B cell (primary cell): ENCODE data around the gene UACA. TPM values are rescaled to one million over a fixed set of nuclear protein-coding genes. Genes with fewer than 3 reads are reported as not detected.

Experiments used
- ATAC-seq: fragments of 200-7000 bp; cut with Tn5 transposase; one replicate; pipeline ENCODE4 v1.10.0; 2021; ENCODE audit warnings: low read depth, mild to moderate bottlenecking, moderate number of reproducible peaks, moderate library complexity
- CTCF ChIA-PET: fragments of 350-600 bp; sonication (Branson Sonifier 250); formaldehyde crosslinking; loops from one replicate; lab custom pipeline; 2021; ENCODE audit warnings: antibody characterized with exemption, inconsistent platforms; lab: Charles Lee
- POLR2A ChIA-PET: fragments of 350-600 bp; sonication (Branson Sonifier 250); formaldehyde crosslinking; loops from one replicate; lab custom pipeline; 2021; ENCODE audit warnings: antibody characterized with exemption; lab: Charles Lee
- DNase-seq: peaks from one replicate; pipeline ENCODE4 v3.0.0; 2013
- H2AFZ ChIP-seq: 2 replicates; pipeline ENCODE4 v1.6.1; 2012; ENCODE audit warnings: mild to moderate bottlenecking, low read depth, low read length; ENCODE audit not compliant: insufficient read depth, poor library complexity, severe bottlenecking
- H3K27ac ChIP-seq, 2 donors: 1 replicate in 1 of 2; 2 replicates in 1 of 2; pipeline ENCODE4 v1.5.1; 2012 to 2013; ENCODE audit warnings: low read length in 2 of 2, mild to moderate bottlenecking in 2 of 2, moderate library complexity in 1 of 2
- H3K27me3 ChIP-seq, 4 experiments: fragments of 200-600 bp in 1 of 4; sonication (generic) in 1 of 4; replicated peaks in 1 of 4; 1 replicate in 2 of 4; 2 replicates in 2 of 4; pipeline versions ENCODE4 v1.6.1 to v1.7.0; 2013 to 2016; ENCODE audit warnings: low read length in 3 of 4, mild to moderate bottlenecking in 2 of 4, mixed read lengths in 1 of 4, moderate library complexity in 1 of 4; ENCODE audit not compliant: insufficient read depth in 4 of 4, control insufficient read depth in 3 of 4; ENCODE audit errors: control extremely low read depth in 1 of 4
- H3K36me3 ChIP-seq, 2 experiments: replicated peaks in 1 of 2; 1 replicate in 1 of 2; 2 replicates in 1 of 2; pipeline versions ENCODE4 v1.6.1 to v1.7.1; 2013; ENCODE audit warnings: low read length in 1 of 2; ENCODE audit not compliant: insufficient read depth in 2 of 2, control insufficient read depth in 1 of 2; ENCODE audit errors: control extremely low read depth in 1 of 2, extremely low read depth in 1 of 2
- H3K4me1 ChIP-seq, 2 donors: fragments of 200-600 bp in 1 of 2; sonication (generic) in 1 of 2; 1 replicate in 1 of 2; 2 replicates in 1 of 2; pipeline versions ENCODE4 v1.5.1 to v1.6.1; 2013 to 2017; ENCODE audit warnings: low read length in 2 of 2; ENCODE audit not compliant: control insufficient read depth in 2 of 2, insufficient read depth in 2 of 2
- H3K4me2 ChIP-seq: replicated peaks from 2 replicates; pipeline ENCODE3; 2012; ENCODE audit warnings: mild to moderate bottlenecking, low read depth, low read length; ENCODE audit not compliant: poor library complexity, severe bottlenecking
- H3K4me3 ChIP-seq, 5 experiments: fragments of 200-600 bp in 1 of 5; sonication (generic) in 1 of 5; 1 replicate in 3 of 5; 2 replicates in 2 of 5; pipeline versions ENCODE4 v1.5.1 to v1.7.0; 2011 to 2016; ENCODE audit warnings: low read length in 4 of 5, mild to moderate bottlenecking in 4 of 5, low read depth in 2 of 5, control low read depth in 1 of 5, moderate library complexity in 1 of 5; ENCODE audit not compliant: insufficient read depth in 1 of 5; ENCODE audit errors: control extremely low read depth in 1 of 5, extremely low read depth in 1 of 5
- H3K79me2 ChIP-seq: fragments of 200-600 bp; sonication (generic); one replicate; pipeline ENCODE4 v1.6.0; 2016; ENCODE audit warnings: low read length; ENCODE audit not compliant: control insufficient read depth, insufficient read depth
- H3K9ac ChIP-seq: fragments of 200-600 bp; sonication (generic); 2 replicates; pipeline ENCODE4 v1.6.1; 2017; ENCODE audit warnings: mild to moderate bottlenecking, low read length, moderate library complexity
- H3K9me3 ChIP-seq, 3 donors: one replicate each; pipeline versions ENCODE4 v1.6.1 to v1.7.1; 2013; ENCODE audit warnings: low read length in 2 of 3; ENCODE audit not compliant: control insufficient read depth in 2 of 3, insufficient read depth in 1 of 3; ENCODE audit errors: control extremely low read depth in 1 of 3
- H4K20me1 ChIP-seq: 2 replicates; pipeline ENCODE4 v1.6.0; 2012; ENCODE audit warnings: mild to moderate bottlenecking, low read length; ENCODE audit not compliant: insufficient read depth, control insufficient read depth, poor library complexity, severe bottlenecking
- H3K27ac Mint-ChIP-seq: one replicate; pipeline ENCODE4 v1.8.0; 2021; ENCODE audit warnings: mixed read lengths
- H3K27me3 Mint-ChIP-seq: one replicate; pipeline ENCODE4 v1.8.0; 2021; ENCODE audit warnings: mixed read lengths
- H3K4me1 Mint-ChIP-seq: one replicate; pipeline ENCODE4 v1.8.0; 2021; ENCODE audit warnings: mixed read lengths
- H3K4me3 Mint-ChIP-seq: one replicate; pipeline ENCODE4 v1.8.0; 2021; ENCODE audit warnings: mixed read lengths
- H3K9me3 Mint-ChIP-seq: one replicate; pipeline ENCODE4 v1.8.0; 2022; ENCODE audit warnings: mixed read lengths; ENCODE audit not compliant: insufficient read depth
- EZH2 ChIP-seq: IDR thresholded peaks from 2 replicates; pipeline ENCODE4 v1.6.1; 2012; ENCODE audit warnings: borderline replicate concordance, low read depth, mild to moderate bottlenecking, moderate library complexity, low read length; ENCODE audit not compliant: insufficient read depth, poor library complexity, severe bottlenecking
- WGBS: methylation state at CpG from one replicate; pipeline ENCODE4 v1.1.5; 2013; ENCODE audit warnings: missing lambda C conversion rate; ENCODE audit not compliant: insufficient coverage; 5-methylcytosine and 5-hydroxymethylcytosine counted together
- intact Hi-C: fragments of 100-400 bp; cut with micrococcal nuclease; formaldehyde crosslinking; loops from one replicate; pipeline ENCODE4 v1.10.0; 2022
- polyA plus RNA-seq: library from polyadenylated mRNA; depleted of rRNA; stranded (reverse); fragments of >200 nt; gene quantifications from 2 replicates; pipeline ENCODE4 v1.2.3, GENCODE V29; 2012
- total RNA-seq, 2 donors: library from RNA; stranded (reverse); fragments of 120-200 nt in 1 of 2; gene quantifications; 1 replicate in 1 of 2; 2 replicates in 1 of 2; pipeline versions ENCODE4 v1.2.3 to v1.2.4, GENCODE V29; 2013 to 2022
- TF ChIP-seq, protein P1 (sequence below): fragments of 200-600 bp; IDR thresholded peaks from one replicate; pipeline ENCODE4 v1.8.0; 2022; ENCODE audit warnings: antibody characterized with exemption, mild to moderate bottlenecking

UACA gene
- total and polyA plus RNA-seq, 2 donors (not counting 1 experiment from before 2014, with no cell fraction given) = 2.7 to 3.3 TPM

DNA sequence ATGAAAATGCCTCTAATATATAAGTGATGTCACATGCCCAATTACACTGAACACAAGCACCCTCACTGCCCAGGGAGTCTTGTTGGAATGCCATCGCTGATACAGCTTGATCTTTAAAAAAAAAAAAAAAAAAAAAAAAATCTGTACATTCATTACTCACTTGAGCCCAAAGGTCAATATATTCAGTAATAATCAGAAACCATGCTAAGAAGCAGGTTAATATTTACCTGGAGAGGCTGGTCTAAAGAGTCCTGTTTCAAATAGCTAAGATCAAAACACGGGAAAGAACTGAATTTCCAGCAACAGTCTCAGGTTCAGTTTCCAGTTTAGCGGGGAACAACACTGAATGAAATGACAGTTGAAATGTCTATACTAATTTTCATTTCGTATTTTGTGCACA is 109.9 kb downstream of the UACA start:
- ChIA-PET CTCF (no interaction called here), POLR2A (interaction anchor here (0.7 kb wide), 1 partner anchor 910 kb away, joined by 3 read pairs; no protein-coding TSS in a partner anchor)
- no peaks in the 10 kb centered on the region for H3K9me3 Mint-ChIP-seq

DNA sequence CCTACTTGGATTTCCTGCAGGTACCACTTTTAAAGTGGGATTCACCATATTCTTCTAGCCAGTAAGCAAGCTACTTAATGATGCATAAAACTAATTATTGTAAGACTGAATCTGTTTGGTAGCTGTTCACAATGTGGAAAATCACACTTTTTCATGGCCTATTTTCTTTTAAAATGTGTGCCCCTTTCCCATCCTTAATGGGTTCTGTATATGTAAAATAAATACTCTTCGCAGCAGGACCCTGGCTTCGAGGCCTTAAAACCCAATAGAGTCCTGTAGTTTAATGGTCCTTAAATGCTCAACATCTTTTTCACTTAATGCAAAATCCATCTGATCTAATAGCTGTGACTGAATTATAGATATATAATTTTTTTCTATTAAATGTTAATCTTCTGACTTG is 111.0 kb downstream of the UACA start:
- Histone ChIP-seq H3K9me3 (no peaks in the 10 kb centered on the region), H3K36me3 (no peaks in the 10 kb centered on the region), H3K27me3 (no peaks in the 10 kb centered on the region), H3K4me2 (no peak overlapping the region), H2AFZ (no peak overlapping the region), H3K4me1 (no peaks in the 10 kb centered on the region), H3K27ac (no peak overlapping the region), H4K20me1 (no peaks in the 10 kb centered on the region), H3K79me2 (no peaks in the 10 kb centered on the region), H3K4me3 (no peak overlapping the region), H3K9ac (no peak overlapping the region)
- WGBS = no CpG with 5 or more reads among the region's 2 CpGs
- ChIA-PET CTCF (interaction anchor here (1.5 kb wide), 1 partner anchor 9 kb away, joined by 3 read pairs; no protein-coding TSS in a partner anchor), POLR2A (no interaction called here)
- Mint-ChIP-seq H3K27ac (no peak overlapping the region), H3K4me1 (no peaks in the 10 kb centered on the region), H3K27me3 (peaks cover 16% of the 10 kb centered on the region), H3K9me3 (no peaks in the 10 kb centered on the region), H3K4me3 (no peak overlapping the region)
- no peak for ATAC-seq
- TF ChIP-seq EZH2 = no peak
- TF ChIP-seq, protein P1, sequence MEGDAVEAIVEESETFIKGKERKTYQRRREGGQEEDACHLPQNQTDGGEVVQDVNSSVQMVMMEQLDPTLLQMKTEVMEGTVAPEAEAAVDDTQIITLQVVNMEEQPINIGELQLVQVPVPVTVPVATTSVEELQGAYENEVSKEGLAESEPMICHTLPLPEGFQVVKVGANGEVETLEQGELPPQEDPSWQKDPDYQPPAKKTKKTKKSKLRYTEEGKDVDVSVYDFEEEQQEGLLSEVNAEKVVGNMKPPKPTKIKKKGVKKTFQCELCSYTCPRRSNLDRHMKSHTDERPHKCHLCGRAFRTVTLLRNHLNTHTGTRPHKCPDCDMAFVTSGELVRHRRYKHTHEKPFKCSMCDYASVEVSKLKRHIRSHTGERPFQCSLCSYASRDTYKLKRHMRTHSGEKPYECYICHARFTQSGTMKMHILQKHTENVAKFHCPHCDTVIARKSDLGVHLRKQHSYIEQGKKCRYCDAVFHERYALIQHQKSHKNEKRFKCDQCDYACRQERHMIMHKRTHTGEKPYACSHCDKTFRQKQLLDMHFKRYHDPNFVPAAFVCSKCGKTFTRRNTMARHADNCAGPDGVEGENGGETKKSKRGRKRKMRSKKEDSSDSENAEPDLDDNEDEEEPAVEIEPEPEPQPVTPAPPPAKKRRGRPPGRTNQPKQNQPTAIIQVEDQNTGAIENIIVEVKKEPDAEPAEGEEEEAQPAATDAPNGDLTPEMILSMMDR = no peak
- no peak for DNase-seq
- intact Hi-C loops = no loop called here

More for the DNA sequence above, 109.9 kb downstream of the UACA start:
- H4K20me1 ChIP-seq = no peaks in the 10 kb centered on the region
- Mint-ChIP-seq H3K27me3 (peaks cover 8% of the 10 kb centered on the region), H3K4me3 (no peak overlapping the region), H3K27ac (no peak overlapping the region), H3K4me1 (no peaks in the 10 kb centered on the region)
- H3K79me2 ChIP-seq = no peaks in the 10 kb centered on the region
- no peak overlapping the region for H3K4me3 ChIP-seq
- intact Hi-C loops = no loop called here
- no peaks in the 10 kb centered on the region for H3K27me3 ChIP-seq
- H3K4me2 ChIP-seq = no peak overlapping the region
- WGBS = 100% methylated on average over 1 of the region's 4 CpGs
- H3K9ac ChIP-seq = no peak overlapping the region
- H3K9me3 ChIP-seq = no peaks in the 10 kb centered on the region
- no peak overlapping the region for H2AFZ ChIP-seq
- ATAC-seq (no peak), DNase-seq (no peak)
- TF ChIP-seq EZH2 = no peak
- TF ChIP-seq, protein P1 = no peak
- no peak overlapping the region for H3K27ac ChIP-seq
- no peaks in the 10 kb centered on the region for H3K4me1 ChIP-seq
- no peaks in the 10 kb centered on the region for H3K36me3 ChIP-seq
